SK-N-SH (cell line): ENCODE results near the gene SLC25A25.
"Not testable (repeated sequence)": the region's sequence is repeated elsewhere in the genome, so short reads cannot be mapped to it uniquely, and the experiment has no call there.

ENCODE experiments used
- EP300 ChIP-seq, 2 experiments: IDR thresholded peaks; 2 replicates each; pipeline versions ENCODE4 v1.4.0 to v1.6.1; 2012; ENCODE audit warnings: borderline replicate concordance in 1 of 2, low read depth in 1 of 2, low read length in 1 of 2
- EZH2phosphoT487 ChIP-seq: fragments of 200-600 bp; sonication (generic); IDR thresholded peaks from 2 replicates; pipeline ENCODE4 v1.6.1; 2017; ENCODE audit warnings: low read depth, mixed run types, mild to moderate bottlenecking, antibody characterized with exemption, moderate library complexity, borderline replicate concordance
- FOXJ3 ChIP-seq: sonication (generic); formaldehyde crosslinking; IDR thresholded peaks from 2 replicates; pipeline ENCODE4 v1.5.1; 2020; ENCODE audit warnings: mild to moderate bottlenecking, missing genetic modification reagents
- GATA2 ChIP-seq: sonication (generic); formaldehyde crosslinking; IDR thresholded peaks from 2 replicates; pipeline ENCODE4 v1.5.0; 2020; ENCODE audit warnings: mild to moderate bottlenecking, missing genetic modification reagents
- JUND ChIP-seq: IDR thresholded peaks from 2 replicates; pipeline ENCODE4 v1.4.0; 2012
- POLR2AphosphoS5 ChIP-seq: IDR thresholded peaks from 2 replicates; pipeline ENCODE4 v1.6.1; 2012; ENCODE audit warnings: low read depth, low read length
- RAD21 ChIP-seq: IDR thresholded peaks from 2 replicates; pipeline ENCODE4 v1.6.1; 2012; ENCODE audit warnings: mild to moderate bottlenecking, low read length
- RCOR1 ChIP-seq: fragments of 150-350 bp; IDR thresholded peaks from 2 replicates; pipeline ENCODE4 v1.6.1; 2017; ENCODE audit warnings: antibody characterized with exemption, low read length
- SIN3A ChIP-seq: IDR thresholded peaks from 2 replicates; pipeline ENCODE4 v1.6.1; 2012; ENCODE audit warnings: low read depth, mild to moderate bottlenecking, low read length, moderate library complexity, borderline replicate concordance
- TCF12 ChIP-seq: IDR thresholded peaks from 2 replicates; pipeline ENCODE4 v1.4.0; 2012
- TEAD4 ChIP-seq: IDR thresholded peaks from 2 replicates; pipeline ENCODE4 v1.4.0; 2012; ENCODE audit warnings: mild to moderate bottlenecking, borderline replicate concordance; ENCODE audit not compliant: insufficient read depth
- TF ChIP-seq, protein P1 (sequence below): IDR thresholded peaks from 2 replicates; pipeline ENCODE4 v1.4.0; 2012; ENCODE audit warnings: low read depth, borderline replicate concordance
- TF ChIP-seq, protein P2 (sequence below): fragments of 200-600 bp; sonication (generic); IDR thresholded peaks from 2 replicates; pipeline ENCODE4 v1.6.1; 2017; ENCODE audit warnings: antibody characterized with exemption, mild to moderate bottlenecking, moderate library complexity
- TF ChIP-seq, protein P3 (sequence below): IDR thresholded peaks from 2 replicates; pipeline ENCODE4 v1.6.1; 2012; ENCODE audit warnings: mild to moderate bottlenecking, low read depth, low read length, moderate library complexity

DNA sequence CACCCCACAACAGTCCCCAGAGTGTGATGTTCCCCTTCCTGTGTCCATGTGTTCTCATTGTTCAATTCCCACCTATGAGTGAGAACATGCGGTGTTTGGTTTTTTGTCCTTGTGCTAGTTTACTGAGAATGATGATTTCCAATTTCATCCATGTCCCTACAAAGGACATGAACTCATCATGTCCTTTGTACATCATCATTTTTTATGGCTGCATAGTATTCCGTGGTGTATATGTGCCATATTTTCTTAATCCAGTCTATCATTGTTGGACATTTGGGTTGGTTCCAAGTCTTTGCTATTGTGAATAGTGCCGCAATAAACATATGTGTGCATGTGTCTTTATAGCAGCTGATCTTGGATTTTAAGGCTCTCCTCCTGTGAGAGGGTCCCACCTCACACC is 27.2 kb upstream of the SLC25A25 start:
- TF ChIP-seq RAD21; POLR2AphosphoS5; TCF12; SIN3A; EZH2phosphoT487; TEAD4; RCOR1; JUND; EP300 (IDR thresholded peaks at IDR 0.05; ENCODE audit: borderline replicate concordance in 1 of 2, low read depth in 1 of 2, low read length in 1 of 2); FOXJ3 (CRISPR knock-in tag); GATA2 (CRISPR knock-in tag): not testable (repeated sequence)
- TF ChIP-seq, protein P1, sequence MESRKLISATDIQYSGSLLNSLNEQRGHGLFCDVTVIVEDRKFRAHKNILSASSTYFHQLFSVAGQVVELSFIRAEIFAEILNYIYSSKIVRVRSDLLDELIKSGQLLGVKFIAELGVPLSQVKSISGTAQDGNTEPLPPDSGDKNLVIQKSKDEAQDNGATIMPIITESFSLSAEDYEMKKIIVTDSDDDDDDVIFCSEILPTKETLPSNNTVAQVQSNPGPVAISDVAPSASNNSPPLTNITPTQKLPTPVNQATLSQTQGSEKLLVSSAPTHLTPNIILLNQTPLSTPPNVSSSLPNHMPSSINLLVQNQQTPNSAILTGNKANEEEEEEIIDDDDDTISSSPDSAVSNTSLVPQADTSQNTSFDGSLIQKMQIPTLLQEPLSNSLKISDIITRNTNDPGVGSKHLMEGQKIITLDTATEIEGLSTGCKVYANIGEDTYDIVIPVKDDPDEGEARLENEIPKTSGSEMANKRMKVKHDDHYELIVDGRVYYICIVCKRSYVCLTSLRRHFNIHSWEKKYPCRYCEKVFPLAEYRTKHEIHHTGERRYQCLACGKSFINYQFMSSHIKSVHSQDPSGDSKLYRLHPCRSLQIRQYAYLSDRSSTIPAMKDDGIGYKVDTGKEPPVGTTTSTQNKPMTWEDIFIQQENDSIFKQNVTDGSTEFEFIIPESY: not testable (repeated sequence)
- TF ChIP-seq, protein P2, sequence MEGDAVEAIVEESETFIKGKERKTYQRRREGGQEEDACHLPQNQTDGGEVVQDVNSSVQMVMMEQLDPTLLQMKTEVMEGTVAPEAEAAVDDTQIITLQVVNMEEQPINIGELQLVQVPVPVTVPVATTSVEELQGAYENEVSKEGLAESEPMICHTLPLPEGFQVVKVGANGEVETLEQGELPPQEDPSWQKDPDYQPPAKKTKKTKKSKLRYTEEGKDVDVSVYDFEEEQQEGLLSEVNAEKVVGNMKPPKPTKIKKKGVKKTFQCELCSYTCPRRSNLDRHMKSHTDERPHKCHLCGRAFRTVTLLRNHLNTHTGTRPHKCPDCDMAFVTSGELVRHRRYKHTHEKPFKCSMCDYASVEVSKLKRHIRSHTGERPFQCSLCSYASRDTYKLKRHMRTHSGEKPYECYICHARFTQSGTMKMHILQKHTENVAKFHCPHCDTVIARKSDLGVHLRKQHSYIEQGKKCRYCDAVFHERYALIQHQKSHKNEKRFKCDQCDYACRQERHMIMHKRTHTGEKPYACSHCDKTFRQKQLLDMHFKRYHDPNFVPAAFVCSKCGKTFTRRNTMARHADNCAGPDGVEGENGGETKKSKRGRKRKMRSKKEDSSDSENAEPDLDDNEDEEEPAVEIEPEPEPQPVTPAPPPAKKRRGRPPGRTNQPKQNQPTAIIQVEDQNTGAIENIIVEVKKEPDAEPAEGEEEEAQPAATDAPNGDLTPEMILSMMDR: not testable (repeated sequence)
- TF ChIP-seq, protein P3, sequence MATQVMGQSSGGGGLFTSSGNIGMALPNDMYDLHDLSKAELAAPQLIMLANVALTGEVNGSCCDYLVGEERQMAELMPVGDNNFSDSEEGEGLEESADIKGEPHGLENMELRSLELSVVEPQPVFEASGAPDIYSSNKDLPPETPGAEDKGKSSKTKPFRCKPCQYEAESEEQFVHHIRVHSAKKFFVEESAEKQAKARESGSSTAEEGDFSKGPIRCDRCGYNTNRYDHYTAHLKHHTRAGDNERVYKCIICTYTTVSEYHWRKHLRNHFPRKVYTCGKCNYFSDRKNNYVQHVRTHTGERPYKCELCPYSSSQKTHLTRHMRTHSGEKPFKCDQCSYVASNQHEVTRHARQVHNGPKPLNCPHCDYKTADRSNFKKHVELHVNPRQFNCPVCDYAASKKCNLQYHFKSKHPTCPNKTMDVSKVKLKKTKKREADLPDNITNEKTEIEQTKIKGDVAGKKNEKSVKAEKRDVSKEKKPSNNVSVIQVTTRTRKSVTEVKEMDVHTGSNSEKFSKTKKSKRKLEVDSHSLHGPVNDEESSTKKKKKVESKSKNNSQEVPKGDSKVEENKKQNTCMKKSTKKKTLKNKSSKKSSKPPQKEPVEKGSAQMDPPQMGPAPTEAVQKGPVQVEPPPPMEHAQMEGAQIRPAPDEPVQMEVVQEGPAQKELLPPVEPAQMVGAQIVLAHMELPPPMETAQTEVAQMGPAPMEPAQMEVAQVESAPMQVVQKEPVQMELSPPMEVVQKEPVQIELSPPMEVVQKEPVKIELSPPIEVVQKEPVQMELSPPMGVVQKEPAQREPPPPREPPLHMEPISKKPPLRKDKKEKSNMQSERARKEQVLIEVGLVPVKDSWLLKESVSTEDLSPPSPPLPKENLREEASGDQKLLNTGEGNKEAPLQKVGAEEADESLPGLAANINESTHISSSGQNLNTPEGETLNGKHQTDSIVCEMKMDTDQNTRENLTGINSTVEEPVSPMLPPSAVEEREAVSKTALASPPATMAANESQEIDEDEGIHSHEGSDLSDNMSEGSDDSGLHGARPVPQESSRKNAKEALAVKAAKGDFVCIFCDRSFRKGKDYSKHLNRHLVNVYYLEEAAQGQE: not testable (repeated sequence)
